CD4-positive, alpha-beta T cell treated with Interleukin-10 for 1 hour (primary cell): ENCODE data around the gene UCN3.
"Not testable (repeated sequence)": the region's sequence is repeated elsewhere in the genome, so short reads cannot be mapped to it uniquely, and the experiment has no call there.

Experiments
- DNase-seq: peaks from one replicate; pipeline ENCODE4 v3.0.0-alpha.2; 2020

UCN3 gene

GRCh38 chr10:5369362-5370158 is 4.8 kb downstream of the UCN3 start:
- DNase-seq, result no peak

GRCh38 chr10:5370493-5371352 is 6.0 kb downstream of the UCN3 start:
- no peak for DNase-seq

DNA sequence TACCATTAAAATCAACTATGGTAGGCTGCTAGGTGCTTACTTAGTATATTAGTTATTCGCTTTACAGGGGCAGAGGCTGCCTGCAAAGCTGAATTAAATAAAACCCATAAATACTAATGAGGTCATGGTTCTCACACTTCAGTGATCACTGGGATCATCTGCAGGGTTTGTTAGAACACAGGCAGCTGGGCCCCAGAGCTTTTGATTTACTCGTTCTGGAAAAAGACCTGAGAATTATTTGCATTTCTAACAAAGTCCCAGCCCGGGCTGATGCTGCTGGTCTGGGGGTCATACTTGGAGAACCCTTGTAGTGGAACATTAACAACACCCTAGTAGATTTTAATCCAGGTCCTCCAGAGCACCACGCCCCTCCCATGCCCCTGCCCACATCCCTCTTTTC is 8.5 kb downstream of the UCN3 start:
- no peak for DNase-seq

DNA sequence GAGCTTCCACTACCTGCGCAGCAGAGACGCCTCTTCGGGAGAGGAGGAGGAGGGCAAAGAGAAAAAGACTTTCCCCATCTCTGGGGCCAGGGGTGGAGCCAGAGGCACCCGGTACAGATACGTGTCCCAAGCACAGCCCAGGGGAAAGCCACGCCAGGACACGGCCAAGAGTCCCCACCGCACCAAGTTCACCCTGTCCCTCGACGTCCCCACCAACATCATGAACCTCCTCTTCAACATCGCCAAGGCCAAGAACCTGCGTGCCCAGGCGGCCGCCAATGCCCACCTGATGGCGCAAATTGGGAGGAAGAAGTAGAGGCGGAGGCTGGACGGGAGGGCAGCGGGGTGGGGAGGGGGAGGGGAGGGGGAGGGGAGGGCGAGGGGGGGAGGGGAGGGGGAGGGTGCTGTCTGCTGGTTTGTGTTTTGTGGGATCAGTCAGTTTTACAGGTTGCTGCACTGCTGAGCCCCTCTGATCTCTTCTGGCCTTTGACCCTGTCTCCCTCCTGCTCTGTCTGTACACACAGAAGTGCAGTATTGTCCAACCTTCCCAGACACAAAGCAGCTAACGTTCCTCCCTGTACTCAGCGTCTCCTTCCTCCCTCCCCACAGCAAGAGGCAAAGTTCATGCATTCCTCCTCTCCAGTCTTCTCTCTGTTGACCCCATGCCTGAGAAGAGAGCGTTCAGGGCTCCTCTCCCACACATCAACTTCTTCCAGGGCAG is 9.3 kb downstream of the UCN3 start:
- no peak for DNase-seq

- no peak for DNase-seq
Measured at GRCh38 chr10:5376450-5376849, 11.7 kb downstream of the UCN3 start.

DNA sequence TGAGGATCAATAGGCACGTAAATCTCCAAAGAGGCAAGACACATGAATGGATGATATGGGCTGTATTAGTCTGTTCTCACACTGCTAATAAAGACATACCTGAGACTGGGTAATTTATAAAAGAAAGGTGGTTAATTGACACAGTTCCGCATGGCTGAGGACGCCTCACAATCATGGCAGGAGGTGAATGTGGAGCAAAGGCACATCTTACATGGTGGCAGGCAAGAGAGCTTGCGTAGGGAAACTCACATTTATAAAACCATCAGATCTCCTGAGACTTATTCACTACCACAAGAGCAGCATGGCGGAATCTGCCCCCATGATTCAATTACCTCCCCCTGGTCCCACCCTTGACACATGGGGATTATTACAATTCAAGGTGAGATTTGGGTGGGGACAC is 14.4 kb downstream of the UCN3 start:
- not testable (repeated sequence) for DNase-seq

GRCh38 chr10:5380395-5380794 is 15.6 kb downstream of the UCN3 start:
- DNase-seq, result not testable (repeated sequence)

- DNase-seq, result no peak
Measured at GRCh38 chr10:5381187-5381586, 16.4 kb downstream of the UCN3 start.

DNA sequence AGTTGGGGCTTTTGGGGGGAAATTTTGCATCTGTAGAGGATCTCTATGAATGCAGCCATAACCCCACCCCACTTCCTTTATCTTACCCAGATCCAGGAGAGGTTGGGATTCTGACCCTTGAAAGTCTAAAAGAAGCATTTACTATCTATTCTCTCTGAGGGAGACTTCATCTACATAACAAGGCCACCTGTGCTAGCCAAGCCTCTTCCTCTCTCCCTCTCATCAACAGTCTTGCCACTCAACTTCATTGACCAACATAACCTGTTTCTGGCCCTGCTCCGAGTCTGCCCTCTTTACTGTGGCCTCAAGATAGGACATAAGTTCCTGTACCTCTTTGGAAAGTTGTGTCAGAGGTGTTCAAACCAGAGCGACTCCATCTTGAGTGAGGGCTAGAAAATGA is 20.5 kb downstream of the UCN3 start:
- no peak for DNase-seq

GRCh38 chr10:5387169-5387568 is 22.4 kb downstream of the UCN3 start:
- DNase-seq, result no peak

GRCh38 chr10:5390607-5391205 is 25.9 kb downstream of the UCN3 start:
- DNase-seq, result no peak

GRCh38 chr10:5391790-5392189 is 27.0 kb downstream of the UCN3 start:
- DNase-seq, result no peak

- no peak for DNase-seq
Measured at GRCh38 chr10:5393529-5393928, 28.8 kb downstream of the UCN3 start.

DNA sequence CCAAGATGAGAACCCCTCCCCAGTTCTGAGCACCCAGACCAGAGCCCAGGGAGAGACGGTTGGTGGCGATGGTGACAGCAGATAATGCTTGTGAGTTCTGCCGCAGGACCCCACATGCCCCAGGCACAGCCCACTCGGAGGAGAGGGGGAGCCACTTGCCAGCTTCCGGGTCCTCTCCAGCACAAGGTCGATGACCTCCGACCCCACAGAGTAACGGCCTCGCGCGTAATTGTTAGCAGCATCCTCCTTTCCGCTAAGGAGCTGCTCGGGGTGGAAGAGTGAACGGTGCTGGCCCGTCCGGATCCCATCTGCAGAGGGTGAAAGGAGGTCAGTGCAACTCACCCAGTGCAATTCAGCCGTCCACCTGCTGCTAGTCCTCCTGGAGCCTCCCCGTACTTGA is 30.4 kb downstream of the UCN3 start:
- DNase-seq, result no peak

- DNase-seq, result no peak
Measured at GRCh38 chr10:5396556-5397300, 32.0 kb downstream of the UCN3 start.

- no peak for DNase-seq
Measured at GRCh38 chr10:5399332-5399731, 34.6 kb downstream of the UCN3 start.

DNA sequence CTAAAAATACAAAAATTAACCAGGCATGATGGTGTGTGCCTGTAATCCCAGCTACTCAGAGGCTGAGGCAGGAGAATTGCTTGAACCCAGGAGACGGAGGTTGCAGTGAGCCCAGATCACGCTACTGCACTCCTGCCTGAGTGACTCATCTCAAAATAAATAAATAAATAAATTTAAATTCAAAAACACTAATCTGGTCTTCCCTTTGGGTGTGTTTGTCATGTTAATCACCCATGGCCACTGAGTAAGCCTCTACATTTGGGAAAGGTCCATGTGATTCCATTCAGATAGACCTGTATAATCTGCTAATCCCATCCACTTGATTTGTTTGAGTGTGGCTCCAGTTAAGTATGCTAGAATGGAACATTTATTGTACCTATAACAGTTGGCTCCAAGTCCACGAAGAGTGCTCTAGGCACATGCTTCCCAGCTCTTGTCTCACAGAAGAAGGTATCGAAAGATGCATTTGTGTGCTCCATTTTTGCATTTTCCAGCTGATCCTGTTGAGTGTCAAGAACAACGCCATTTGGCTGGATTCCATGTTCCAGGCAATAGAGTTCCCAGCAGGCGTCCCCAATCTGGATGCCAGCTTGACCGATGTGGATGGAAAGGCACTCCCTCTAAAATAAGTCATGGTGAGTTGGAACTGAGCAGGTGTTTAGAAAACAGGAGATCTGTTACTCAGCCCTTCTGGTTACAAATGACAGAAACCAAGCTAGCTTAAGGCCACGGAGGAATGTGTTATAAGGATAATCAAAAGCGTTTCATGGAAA is 35.9 kb downstream of the UCN3 start:
- DNase-seq, result no peak

GRCh38 chr10:5402798-5403197 is 38.0 kb downstream of the UCN3 start:
- no peak for DNase-seq

GRCh38 chr10:5404208-5405041 is 39.7 kb downstream of the UCN3 start, which contains the start of gene TUBAL3:
Gene TUBAL3, minus strand, starts transcription at chr10:5404828. Its CDS starts 36 bp downstream, at chr10:5404792.
- DNase-seq, result no peak

GRCh38 chr10:5406918-5407317 is 42.2 kb downstream of the UCN3 start:
- DNase-seq, result no peak
